ENCODE data around the gene GUCA2A.
A peak's percentile ranks its signal among the peaks of the same experiment; 100 is the strongest.
"Not testable (repeated sequence)": the region's sequence is repeated elsewhere in the genome, so short reads cannot be mapped to it uniquely, and the experiment has no call there.

GUCA2A gene, protein sequence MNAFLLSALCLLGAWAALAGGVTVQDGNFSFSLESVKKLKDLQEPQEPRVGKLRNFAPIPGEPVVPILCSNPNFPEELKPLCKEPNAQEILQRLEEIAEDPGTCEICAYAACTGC

GRCh38 chr1:42164551-42165420, at the start of gene GUCA2A:
GUCA2A (minus strand) TSS chr1:42164745; CDS start chr1:42164712, 33 bp downstream.
- DNase-seq (ENCODE audit: low read depth): no peak

GRCh38 chr1:42211224-42211623, 46.7 kb upstream of the GUCA2A start:
- DNase-seq (ENCODE audit: low read depth): no peak

DNA sequence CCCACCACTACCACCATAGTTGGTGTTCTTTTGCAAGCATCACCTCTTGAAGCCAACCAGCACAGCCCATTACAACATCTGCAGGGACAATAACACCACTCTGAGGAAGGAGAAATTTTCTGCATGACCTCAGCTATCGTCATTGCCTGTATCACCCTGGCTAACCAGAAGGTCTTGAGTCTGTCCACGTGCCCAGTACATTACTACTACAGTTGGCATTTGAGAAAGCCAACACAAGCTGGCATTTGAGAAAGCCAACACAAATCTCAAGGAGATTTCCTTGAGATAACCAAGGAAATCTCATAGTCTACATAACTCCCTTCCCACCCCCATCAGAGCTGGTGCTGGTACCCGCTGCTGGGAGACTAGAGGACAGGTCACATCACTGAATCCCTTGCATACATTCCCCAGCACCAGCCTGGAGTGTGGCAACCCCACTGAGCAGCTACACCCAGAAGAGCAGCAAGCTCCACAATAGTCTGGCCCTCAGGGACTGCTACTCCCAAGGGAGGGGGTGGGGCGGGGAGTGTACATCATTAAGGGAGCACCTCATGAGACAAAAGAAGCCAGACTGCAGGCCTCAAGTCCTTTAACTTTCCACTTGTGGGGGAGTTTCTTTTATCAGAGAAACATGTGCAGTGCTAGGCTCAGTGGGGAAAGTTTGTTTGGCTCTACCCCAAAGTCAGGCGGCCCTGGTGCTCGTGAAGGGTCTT, 46.0 kb upstream of the GUCA2A start:
- DNase-seq (ENCODE audit: low read depth): peak; percentile 70

- DNase-seq (ENCODE audit: low read depth): no peak
Measured at GRCh38 chr1:42209526-42210251, 45.1 kb upstream of the GUCA2A start.

GRCh38 chr1:42206930-42207329, 42.4 kb upstream of the GUCA2A start:
- not testable (repeated sequence) for DNase-seq (ENCODE audit: low read depth)

DNA sequence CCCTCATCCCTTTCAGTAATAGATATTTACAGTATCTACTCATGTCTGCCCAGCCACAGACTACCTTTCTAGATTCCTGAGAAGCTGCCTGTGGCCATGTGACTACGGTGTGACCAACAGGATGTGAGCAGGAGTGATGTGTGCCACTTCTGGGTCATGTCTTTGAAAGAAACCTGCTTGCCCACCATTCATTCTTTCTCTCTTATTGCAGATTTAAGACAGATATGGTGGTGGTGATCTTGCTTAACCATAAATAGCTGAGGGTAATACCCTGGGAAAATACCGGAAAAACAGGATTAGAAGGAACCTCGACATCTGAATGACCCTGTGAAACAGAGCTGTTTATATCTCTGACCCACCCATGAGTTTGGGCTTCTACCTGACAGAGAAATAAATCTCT, 41.6 kb upstream of the GUCA2A start:
- no peak for DNase-seq (ENCODE audit: low read depth)

DNA sequence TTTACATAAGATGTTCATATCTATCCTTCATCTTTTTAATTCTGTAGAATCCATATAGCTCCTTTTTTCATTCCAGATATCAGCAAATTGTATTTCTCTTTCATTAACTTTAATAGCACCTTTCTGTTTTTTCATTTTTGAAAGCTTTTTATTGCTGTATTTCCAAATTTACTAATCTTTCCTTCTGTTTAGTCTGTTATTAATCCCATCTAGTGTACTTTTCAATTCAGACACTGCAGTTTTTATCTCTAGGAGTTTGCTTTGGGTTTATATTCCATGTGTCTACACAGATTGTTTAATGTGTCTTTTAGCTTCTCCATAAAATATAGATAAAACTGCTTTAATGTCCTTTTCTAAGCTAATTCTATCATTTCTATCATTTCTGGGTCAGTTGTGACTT, 37.4 kb upstream of the GUCA2A start:
- no peak for DNase-seq (ENCODE audit: low read depth)

DNA sequence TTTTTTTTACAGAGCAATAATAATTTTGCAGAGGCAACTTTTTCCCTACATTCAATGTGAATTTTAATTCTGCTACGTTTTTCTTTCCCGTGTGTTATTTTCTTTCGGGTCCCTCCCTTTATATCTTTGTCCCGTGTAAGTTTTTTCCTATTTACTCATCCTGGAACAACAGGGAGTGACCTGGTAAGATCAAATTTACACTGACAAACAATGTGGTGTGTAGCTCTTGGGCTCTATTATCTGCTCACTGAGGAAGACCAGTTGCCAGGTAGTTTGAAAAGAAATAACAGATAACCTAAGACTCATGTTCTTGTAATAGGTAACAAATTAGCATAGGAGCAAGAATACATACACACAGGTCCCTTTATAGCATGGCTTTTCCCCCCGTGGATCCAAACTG, 33.7 kb upstream of the GUCA2A start:
- no peak for DNase-seq (ENCODE audit: low read depth)

- DNase-seq (ENCODE audit: low read depth): no peak
Measured at GRCh38 chr1:42195841-42196240, 31.3 kb upstream of the GUCA2A start.

DNA sequence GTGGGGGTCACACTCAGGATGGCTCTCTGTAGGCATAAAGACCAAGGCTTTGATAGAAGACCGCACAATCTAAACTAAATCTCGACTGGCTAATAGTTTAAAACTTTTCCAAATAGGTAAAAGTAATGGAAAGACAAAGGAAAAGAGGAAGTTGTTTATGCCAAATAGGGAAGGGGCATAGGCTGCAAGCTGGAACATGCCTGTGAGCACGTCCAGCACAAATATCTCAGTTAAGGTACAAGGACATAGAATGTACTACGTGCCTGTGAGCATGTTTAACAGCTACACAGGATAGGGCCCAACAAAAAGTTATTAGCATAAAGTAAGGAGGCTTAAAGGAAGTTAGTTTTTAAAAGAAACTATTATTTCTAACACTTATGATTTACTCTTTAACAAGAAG, 27.6 kb upstream of the GUCA2A start:
- DNase-seq (ENCODE audit: low read depth): no peak

GRCh38 chr1:42191319-42191718, 26.8 kb upstream of the GUCA2A start:
- no peak for DNase-seq (ENCODE audit: low read depth)

GRCh38 chr1:42189931-42190853, 25.6 kb upstream of the GUCA2A start:
- no peak for DNase-seq (ENCODE audit: low read depth)

GRCh38 chr1:42186152-42186551, 21.6 kb upstream of the GUCA2A start:
- peak; percentile 38 for DNase-seq (ENCODE audit: low read depth)

DNA sequence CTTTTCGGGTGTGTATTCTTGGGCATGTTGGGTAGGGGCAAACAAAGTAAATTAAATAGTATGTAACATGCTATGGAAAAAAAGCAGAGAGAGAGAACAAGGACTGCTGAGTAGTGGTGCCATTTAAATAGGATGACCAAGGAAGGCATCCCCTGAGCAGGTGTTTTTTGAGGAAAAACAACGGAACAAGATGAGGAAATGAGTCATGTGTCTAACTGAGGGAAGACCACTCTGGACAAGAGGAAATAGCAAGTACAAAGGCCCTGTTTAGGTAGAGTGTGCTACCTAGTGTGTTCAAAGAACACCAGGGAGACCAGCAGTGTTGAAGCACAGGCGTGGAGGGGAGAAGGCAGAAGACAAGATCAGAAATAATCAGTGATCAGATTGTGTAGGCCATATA, 20.1 kb upstream of the GUCA2A start:
- no peak for DNase-seq (ENCODE audit: low read depth)

DNA sequence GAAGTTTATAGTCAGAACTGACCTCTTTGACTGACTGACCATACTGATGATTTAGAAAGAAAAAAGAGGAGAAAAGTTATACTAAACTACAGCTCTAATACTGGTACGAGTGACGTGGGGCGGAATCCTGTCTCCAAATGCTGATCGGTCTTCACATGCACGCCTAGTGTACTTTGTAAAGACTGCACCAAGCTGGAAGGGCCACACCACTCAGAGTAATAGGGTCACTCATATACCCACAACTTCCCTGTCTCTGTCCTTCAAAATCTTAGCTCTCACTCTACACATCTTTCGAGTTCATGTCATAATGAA, 19.4 kb upstream of the GUCA2A start:
- no peak for DNase-seq (ENCODE audit: low read depth)

GRCh38 chr1:42183210-42183956, 18.8 kb upstream of the GUCA2A start:
- no peak for DNase-seq (ENCODE audit: low read depth)

DNA sequence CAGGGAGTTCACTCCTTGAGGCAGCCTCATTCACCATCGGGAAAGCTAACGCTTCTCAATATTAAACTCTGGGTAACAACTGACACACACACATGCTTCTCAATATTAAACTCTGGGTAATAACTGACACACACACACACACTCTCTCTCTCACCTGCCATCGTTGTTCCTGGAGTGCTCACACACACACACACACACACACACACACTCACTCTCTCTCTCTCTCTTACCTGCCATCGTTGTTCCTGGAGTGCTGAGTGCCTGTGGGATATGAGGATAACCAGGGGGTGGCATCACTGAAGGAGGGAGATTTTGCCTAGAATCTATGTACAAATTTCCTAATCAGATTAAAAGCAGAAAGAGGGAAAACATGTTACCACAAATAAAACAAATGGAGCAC, 17.1 kb upstream of the GUCA2A start:
- no peak for DNase-seq (ENCODE audit: low read depth)

- no peak for DNase-seq (ENCODE audit: low read depth)
Measured at GRCh38 chr1:42179900-42180329, 15.4 kb upstream of the GUCA2A start.

DNA sequence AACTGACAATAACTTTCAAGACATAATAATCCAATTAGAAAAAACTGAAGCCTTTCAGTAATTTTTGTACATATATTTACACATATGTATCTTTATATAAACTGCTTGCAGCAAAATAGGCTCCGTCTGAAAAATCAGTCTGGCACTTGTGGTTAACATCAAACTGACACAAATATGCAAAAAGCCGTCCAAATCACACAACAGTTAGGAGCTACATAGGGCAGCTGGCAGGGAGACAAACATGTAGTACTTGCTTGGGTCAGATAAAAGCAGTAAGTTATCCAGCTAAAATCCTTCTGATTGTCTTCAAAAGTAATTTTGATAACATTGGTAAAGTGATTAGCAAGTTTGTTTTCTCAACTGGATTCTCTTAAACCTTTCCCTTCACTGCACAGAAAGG, 14.7 kb upstream of the GUCA2A start:
- DNase-seq (ENCODE audit: low read depth): peak; percentile 36

GRCh38 chr1:42178249-42178648, 13.7 kb upstream of the GUCA2A start:
- DNase-seq (ENCODE audit: low read depth): no peak

DNA sequence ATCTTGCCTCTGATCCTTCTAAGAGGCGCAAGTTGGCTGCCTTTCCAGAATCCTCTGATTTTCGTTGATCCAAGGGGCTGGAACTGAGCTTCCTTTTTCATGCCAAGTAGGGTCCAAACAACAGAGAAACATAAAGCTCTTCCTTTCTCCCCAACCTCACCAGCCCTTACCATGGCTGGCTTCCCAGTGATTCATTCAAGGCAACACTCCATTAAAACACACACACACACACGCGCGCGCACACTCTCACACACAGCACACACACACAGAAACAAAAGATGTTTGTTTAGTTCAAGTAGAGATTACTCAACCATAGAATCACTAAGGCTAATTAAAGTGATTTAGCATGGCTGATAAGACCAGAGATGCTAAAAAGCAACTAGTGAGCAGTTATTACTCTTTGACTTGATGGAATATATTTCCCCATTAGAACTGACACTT, 13.0 kb upstream of the GUCA2A start:
- peak; percentile 79 for DNase-seq (ENCODE audit: low read depth)
